MCF 10A (cell line): ENCODE measurements around the gene SH3RF2. TPM values are rescaled to one million over a fixed set of nuclear protein-coding genes. Genes with fewer than 3 reads are reported as not detected.

Experiments used
- BruUV-seq: library from RNA; stranded (reverse); fragments of 400-500 nt; replicated peaks from 2 replicates; lab custom pipeline; 2021; lab: Mats Ljungman, UMichigan
- CTCF ChIA-PET: fragments of 300-600 bp; sonication (Branson Sonifier 250); formaldehyde crosslinking; extraction: SDS; loops from one replicate; lab custom pipeline; 2021; ENCODE audit warnings: antibody characterized with exemption, inconsistent platforms; lab: Yijun Ruan, JAX
- POLR2A ChIA-PET: fragments of 300-600, 350-650 bp; sonication (Branson Sonifier 250); formaldehyde crosslinking; extraction: SDS; loops from one replicate; lab custom pipeline; 2020; ENCODE audit warnings: antibody characterized with exemption, inconsistent platforms; lab: Yijun Ruan, JAX
- DNase-seq: peaks from one replicate; pipeline ENCODE4 v3.0.0-alpha.2; 2018; ENCODE audit not compliant: unreplicated experiment
- H3K27ac Mint-ChIP-seq: one replicate; pipeline ENCODE4 v1.8.0; 2022; ENCODE audit warnings: mild to moderate bottlenecking, low read depth, mixed read lengths; ENCODE audit not compliant: unreplicated experiment
- H3K27me3 Mint-ChIP-seq: one replicate; pipeline ENCODE4 v1.8.0; 2022; ENCODE audit warnings: mixed read lengths; ENCODE audit not compliant: insufficient read depth, unreplicated experiment
- H3K36me3 Mint-ChIP-seq: one replicate; pipeline ENCODE4 v1.8.0; 2022; ENCODE audit warnings: mild to moderate bottlenecking, moderate library complexity, mixed read lengths; ENCODE audit not compliant: insufficient read depth, unreplicated experiment
- H3K4me1 Mint-ChIP-seq: one replicate; pipeline ENCODE4 v1.8.0; 2022; ENCODE audit warnings: mixed read lengths; ENCODE audit not compliant: insufficient read depth, unreplicated experiment
- H3K4me3 Mint-ChIP-seq: one replicate; pipeline ENCODE4 v1.8.0; 2022; ENCODE audit warnings: mild to moderate bottlenecking, moderate library complexity, mixed read lengths; ENCODE audit not compliant: unreplicated experiment
- H3K9me3 Mint-ChIP-seq: one replicate; pipeline ENCODE4 v1.8.0; 2022; ENCODE audit warnings: mixed read lengths; ENCODE audit not compliant: unreplicated experiment
- intact Hi-C: fragments of 100-400 bp; cut with micrococcal nuclease; formaldehyde crosslinking; loops from 2 replicates; pipeline ENCODE4 v1.14.1; 2022
- total RNA-seq: library from RNA; stranded (reverse); gene quantifications from 2 replicates; pipeline ENCODE4 v1.2.3, GENCODE V29; 2022
- TF ChIP-seq, protein P1 (sequence below): fragments of 200-600 bp; IDR thresholded peaks from one replicate; pipeline ENCODE4 v1.8.0; 2022; ENCODE audit warnings: antibody characterized with exemption, mild to moderate bottlenecking; ENCODE audit not compliant: unreplicated experiment

Gene SH3RF2
- total RNA-seq, 1 experiment from 2014 or later = 29.6 TPM

DNA sequence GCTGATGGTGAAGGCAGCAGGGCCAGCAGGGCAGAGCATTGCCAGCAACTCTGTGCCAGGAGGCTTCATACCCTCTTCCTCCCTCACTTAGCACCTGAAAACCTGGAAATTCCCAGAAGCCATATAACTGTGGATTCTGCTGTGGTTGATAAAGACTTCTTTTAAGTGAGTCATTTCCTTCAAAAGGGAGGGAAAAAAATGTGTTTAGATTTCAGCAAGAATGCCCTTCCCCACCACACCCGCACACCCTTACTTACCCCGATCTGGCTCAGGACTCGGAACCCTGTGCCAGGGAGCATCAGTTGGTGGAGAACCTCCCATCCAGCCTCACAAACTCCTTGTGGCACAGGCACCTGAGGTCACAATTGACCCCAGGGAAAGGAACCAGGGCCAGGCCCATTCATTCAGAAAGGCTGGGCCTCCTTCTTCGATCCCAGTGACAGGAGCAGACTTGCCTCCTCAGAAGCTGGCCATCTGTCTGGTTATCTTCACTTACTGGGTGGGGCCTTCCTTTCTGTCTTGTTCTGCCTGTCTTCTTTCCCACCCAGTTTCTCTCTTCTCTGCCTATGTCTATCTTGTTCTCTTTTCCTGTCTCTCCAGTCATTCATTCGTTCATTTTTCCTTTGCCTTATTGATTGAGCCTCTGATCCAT is 106.4 kb downstream of the SH3RF2 start:
- Mint-ChIP-seq H3K4me3 (peak overlapping the region; percentile 12), H3K4me1 (peaks cover 62% of the 10 kb centered on the region), H3K27ac (peak overlapping the region; percentile 88), H3K27me3 (no peaks in the 10 kb centered on the region), H3K9me3 (peaks cover 7% of the 10 kb centered on the region), H3K36me3 (peaks cover 7% of the 10 kb centered on the region)
- TF ChIP-seq, protein P1, sequence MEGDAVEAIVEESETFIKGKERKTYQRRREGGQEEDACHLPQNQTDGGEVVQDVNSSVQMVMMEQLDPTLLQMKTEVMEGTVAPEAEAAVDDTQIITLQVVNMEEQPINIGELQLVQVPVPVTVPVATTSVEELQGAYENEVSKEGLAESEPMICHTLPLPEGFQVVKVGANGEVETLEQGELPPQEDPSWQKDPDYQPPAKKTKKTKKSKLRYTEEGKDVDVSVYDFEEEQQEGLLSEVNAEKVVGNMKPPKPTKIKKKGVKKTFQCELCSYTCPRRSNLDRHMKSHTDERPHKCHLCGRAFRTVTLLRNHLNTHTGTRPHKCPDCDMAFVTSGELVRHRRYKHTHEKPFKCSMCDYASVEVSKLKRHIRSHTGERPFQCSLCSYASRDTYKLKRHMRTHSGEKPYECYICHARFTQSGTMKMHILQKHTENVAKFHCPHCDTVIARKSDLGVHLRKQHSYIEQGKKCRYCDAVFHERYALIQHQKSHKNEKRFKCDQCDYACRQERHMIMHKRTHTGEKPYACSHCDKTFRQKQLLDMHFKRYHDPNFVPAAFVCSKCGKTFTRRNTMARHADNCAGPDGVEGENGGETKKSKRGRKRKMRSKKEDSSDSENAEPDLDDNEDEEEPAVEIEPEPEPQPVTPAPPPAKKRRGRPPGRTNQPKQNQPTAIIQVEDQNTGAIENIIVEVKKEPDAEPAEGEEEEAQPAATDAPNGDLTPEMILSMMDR = no peak
- CTCF ChIA-PET = interaction anchor here (0.5 to 3.1 kb wide), 12 partner anchors 44 to 1873 kb away, joined by 3 to 29 read pairs (median 4); partner anchors contain the start of gene PRELID2
- BruUV-seq = TSS peak; percentile 22
- DNase-seq = peak; percentile 95
- intact Hi-C loops = loop anchor here (2.0 kb wide), 1 partner anchor 104 kb away; no protein-coding TSS in a partner anchor
- POLR2A ChIA-PET = interaction anchor here (0.9 to 7.4 kb wide), 7 partner anchors 11 to 120 kb away, joined by 3 to 112 read pairs (median 6); partner anchors contain the start of gene SH3RF2

DNA sequence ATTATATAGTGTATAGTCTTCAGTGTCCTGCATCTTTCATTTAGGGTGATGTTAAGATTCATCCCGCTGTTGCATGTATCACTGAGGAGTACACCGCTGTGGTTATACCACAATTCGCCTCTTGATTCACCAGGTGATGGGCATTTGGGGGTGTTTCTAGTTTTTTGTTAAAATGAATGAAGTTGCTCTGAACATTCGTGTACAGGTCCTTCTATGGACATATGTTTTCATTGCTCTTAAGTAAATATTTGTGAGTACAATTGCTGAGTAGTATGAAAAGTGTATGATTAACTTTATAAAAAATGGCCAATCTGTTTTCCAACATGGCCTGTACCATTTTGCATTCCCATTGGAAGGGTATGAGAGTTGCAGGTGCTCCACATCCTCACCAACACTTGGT is 107.3 kb downstream of the SH3RF2 start:
- CTCF ChIA-PET = interaction anchor here (0.6 to 1.5 kb wide), 7 partner anchors 45 to 362 kb away, joined by 3 to 16 read pairs (median 3); partner anchors contain the start of gene PRELID2
- intact Hi-C loops = loop anchor here (2.0 kb wide), 1 partner anchor 105 kb away; no protein-coding TSS in a partner anchor

DNA sequence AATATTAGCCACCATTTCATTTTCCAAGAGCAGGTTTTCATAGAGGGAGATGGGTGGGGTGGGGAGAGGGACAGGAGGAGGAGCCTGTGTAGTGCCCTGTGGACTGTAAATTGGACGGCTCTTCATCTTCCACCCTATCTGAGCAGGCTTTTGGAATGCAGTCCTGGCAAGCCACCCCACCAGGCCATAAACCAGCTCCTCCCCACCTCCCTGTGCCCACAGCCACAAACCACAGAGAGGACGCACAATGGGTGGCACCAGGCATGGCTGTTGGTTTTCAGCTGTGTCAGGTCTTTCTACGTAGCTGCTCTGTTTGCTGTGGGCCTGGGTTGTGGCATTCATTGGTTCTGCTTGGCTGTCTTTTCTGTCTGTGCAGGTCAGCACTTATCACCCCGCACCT is 111.0 kb downstream of the SH3RF2 start:
- no peak overlapping the region for H3K27ac Mint-ChIP-seq
- intact Hi-C loops = loop anchor here (5.0 kb wide), 3 partner anchors 380 to 1845 kb away; no protein-coding TSS in a partner anchor
- TF ChIP-seq, protein P1 = no peak
- peaks cover 7% of the 10 kb centered on the region for H3K9me3 Mint-ChIP-seq
- peaks cover 44% of the 10 kb centered on the region for H3K4me1 Mint-ChIP-seq
- H3K4me3 Mint-ChIP-seq = no peak overlapping the region
- no TSS peak for BruUV-seq
- no peaks in the 10 kb centered on the region for H3K27me3 Mint-ChIP-seq
- CTCF ChIA-PET = interaction anchor here (0.6 to 10.3 kb wide), 11 partner anchors 14 to 365 kb away, joined by 3 to 144 read pairs (median 3); no protein-coding TSS in a partner anchor
- DNase-seq = no peak
- POLR2A ChIA-PET = interaction anchor here (0.7 to 1.7 kb wide), 4 partner anchors 19 to 601 kb away, joined by 3 to 4 read pairs (median 4); no protein-coding TSS in a partner anchor
- H3K36me3 Mint-ChIP-seq = peaks cover 39% of the 10 kb centered on the region

More for the DNA sequence above, 107.3 kb downstream of the SH3RF2 start:
- Mint-ChIP-seq H3K36me3 (peaks cover 17% of the 10 kb centered on the region), H3K9me3 (peaks cover 7% of the 10 kb centered on the region), H3K27ac (peak overlapping the region; percentile 88), H3K27me3 (no peaks in the 10 kb centered on the region), H3K4me1 (peaks cover 63% of the 10 kb centered on the region), H3K4me3 (no peak overlapping the region)
- no TSS peak for BruUV-seq
- TF ChIP-seq, protein P1 = no peak
- DNase-seq = no peak
- POLR2A ChIA-PET = interaction anchor here (0.9 to 7.4 kb wide), 6 partner anchors 12 to 121 kb away, joined by 3 to 112 read pairs (median 6); partner anchors contain the start of gene SH3RF2
